ENCODE results near the gene TCERG1L.
"Not testable (repeated sequence)": the region's sequence is repeated elsewhere in the genome, so short reads cannot be mapped to it uniquely, and the experiment has no call there.

The TCERG1L gene

GRCh38 chr10:131242007-131242406 lies 69.5 kb downstream of the TCERG1L start:
- no peak overlapping the region for H3K4me3 ChIP-seq (ENCODE audit: low read length)
- TF ChIP-seq ZNF274 (IDR thresholded peaks at IDR 0.05; ENCODE audit: low read depth, low read length), result no peak

- TF ChIP-seq ZNF274 (IDR thresholded peaks at IDR 0.05; ENCODE audit: low read depth, low read length), result no peak
- no peak overlapping the region for H3K4me3 ChIP-seq (ENCODE audit: low read length)
Measured at GRCh38 chr10:131240691-131241090, 70.8 kb downstream of the TCERG1L start.

- no peak for TF ChIP-seq ZNF274 (IDR thresholded peaks at IDR 0.05; ENCODE audit: low read depth, low read length)
Measured at GRCh38 chr10:131239926-131240325, 71.6 kb downstream of the TCERG1L start.

GRCh38 chr10:131239450-131239849 lies 72.1 kb downstream of the TCERG1L start:
- TF ChIP-seq ZNF274 (IDR thresholded peaks at IDR 0.05; ENCODE audit: low read depth, low read length), result no peak
- H3K4me3 ChIP-seq (ENCODE audit: low read length), result no peak overlapping the region

More at GRCh38 chr10:131239926-131240325, 71.6 kb downstream of the TCERG1L start:
- H3K4me3 ChIP-seq (ENCODE audit: low read length), result no peak overlapping the region

DNA sequence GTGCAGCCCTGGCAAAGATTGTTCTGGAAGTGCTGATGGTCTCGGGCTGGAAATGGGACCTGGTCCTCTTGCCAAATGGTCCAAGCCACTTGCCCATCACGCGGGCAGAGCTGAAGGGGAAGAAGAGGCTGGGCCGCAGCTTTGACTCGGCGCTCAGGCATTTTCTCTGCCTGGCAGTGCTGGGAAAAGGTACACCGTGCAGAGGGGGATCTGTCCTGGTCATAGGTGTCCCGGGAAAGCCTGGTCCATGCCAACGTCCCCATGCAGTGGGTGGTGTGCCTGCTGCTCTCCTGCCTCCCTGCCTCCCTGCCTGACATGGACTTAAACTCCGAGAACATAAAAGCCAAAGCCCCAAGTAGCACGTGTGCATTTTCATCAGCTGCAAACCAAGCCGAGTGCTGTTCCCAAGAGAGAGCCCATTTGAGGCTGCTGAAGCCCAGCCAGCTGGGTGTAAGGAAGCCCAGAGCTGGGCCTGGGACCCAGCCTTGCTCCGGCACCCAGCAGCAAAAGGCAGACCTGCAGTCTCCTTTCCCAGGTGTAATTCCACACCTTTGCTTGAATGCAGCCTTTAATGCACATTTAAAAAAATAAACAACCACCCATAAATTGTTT lies 72.7 kb downstream of the TCERG1L start:
- no peak overlapping the region for H3K4me3 ChIP-seq (ENCODE audit: low read length)

GRCh38 chr10:131237991-131238651 lies 73.4 kb downstream of the TCERG1L start:
- TF ChIP-seq ZNF274 (IDR thresholded peaks at IDR 0.05; ENCODE audit: low read depth, low read length), result no peak

More for the DNA sequence above, 72.7 kb downstream of the TCERG1L start:
- TF ChIP-seq ZNF274 (IDR thresholded peaks at IDR 0.05; ENCODE audit: low read depth, low read length), result no peak

DNA sequence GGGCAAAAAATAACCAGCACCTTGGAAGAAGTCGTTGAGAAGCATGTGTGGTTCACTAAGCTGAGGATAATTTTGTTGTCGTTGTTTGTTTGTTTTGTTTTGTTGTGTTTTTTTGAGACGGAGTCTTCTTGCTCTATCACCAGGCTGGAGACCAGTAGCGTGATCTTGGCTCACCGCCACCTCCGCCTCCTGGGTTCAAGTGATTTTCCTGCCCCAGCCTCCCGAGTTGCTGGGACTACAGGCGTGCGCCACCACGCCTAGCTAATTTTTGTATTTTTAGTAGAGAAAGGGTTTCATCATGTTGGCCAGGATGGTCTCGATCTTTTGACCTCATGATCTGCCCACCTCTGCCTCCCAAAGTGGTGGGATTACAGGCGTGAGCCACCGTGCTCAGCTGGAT lies 76.9 kb downstream of the TCERG1L start:
- H3K4me3 ChIP-seq (ENCODE audit: low read length), result not testable (repeated sequence)

More at GRCh38 chr10:131237991-131238651, 73.4 kb downstream of the TCERG1L start:
- no peak overlapping the region for H3K4me3 ChIP-seq (ENCODE audit: low read length)

DNA sequence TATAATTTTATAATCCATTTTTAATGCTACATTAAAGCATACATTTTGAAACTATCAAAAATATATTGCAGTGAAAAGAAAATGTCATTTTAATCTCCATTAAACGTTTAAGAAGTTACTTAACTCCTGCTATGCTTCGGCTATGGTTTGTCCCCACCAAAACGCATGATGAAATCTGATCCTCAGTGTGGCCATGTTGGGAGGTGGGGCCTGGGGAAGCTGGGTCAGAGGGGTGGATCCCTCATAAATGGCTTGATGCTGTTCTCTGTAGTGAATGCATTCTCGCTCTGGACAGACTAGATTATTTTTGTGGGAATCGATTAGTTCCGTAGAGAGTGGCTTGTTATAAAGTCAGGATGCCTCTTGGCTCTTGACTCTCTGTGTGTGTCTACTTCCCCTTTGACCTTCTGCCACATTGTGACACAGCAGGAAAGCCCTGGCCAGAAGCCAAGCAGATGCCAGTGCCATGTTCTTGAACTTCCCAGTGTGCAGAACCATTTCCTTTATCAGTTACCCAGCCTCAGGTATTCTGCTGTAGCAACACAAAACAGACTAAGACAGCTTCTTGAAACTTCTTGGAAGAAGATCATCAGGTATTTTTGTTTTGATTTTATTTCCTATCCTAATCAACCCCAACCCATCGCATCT lies 77.8 kb downstream of the TCERG1L start:
- H3K4me3 ChIP-seq (ENCODE audit: low read length), result no peak overlapping the region

GRCh38 chr10:131231965-131232541 lies 79.5 kb downstream of the TCERG1L start:
- no peak for TF ChIP-seq ZNF274 (IDR thresholded peaks at IDR 0.05; ENCODE audit: low read depth, low read length)
- no peak overlapping the region for H3K4me3 ChIP-seq (ENCODE audit: low read length)

More for the DNA sequence above, 77.8 kb downstream of the TCERG1L start:
- no peak for TF ChIP-seq ZNF274 (IDR thresholded peaks at IDR 0.05; ENCODE audit: low read depth, low read length)

DNA sequence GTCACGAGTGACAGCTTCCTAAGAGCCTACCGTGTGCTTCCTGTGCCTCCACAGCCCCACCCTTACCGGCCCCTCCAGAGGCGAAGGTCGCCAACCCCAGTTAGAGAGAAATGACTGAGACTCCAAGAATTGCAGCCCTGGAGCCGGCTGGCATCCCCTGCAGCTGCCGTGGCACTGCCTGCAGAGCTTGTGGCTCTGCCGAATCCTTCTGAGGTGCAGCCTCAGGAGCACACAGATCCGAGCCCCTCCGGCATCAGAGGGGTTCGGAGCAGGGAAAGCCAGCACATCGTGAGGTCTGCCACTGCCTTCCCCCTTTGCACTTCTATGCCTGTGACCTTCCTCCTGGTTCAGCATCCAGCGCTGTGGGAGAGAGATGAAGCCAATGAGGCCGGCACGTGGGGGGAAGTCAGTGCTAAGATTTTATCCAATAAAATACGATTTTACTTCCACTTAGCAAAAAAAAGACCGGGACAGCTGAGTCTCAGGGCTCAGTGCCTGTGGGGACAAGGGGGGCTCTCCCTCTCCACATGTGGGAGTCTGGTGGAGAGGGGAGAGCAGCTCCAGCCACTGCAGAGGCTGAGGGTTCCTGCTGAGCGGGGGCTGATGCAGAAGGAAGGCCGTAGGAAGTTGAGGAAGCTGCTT lies 80.1 kb downstream of the TCERG1L start:
- TF ChIP-seq ZNF274 (IDR thresholded peaks at IDR 0.05; ENCODE audit: low read depth, low read length), result no peak
- no peak overlapping the region for H3K4me3 ChIP-seq (ENCODE audit: low read length)

DNA sequence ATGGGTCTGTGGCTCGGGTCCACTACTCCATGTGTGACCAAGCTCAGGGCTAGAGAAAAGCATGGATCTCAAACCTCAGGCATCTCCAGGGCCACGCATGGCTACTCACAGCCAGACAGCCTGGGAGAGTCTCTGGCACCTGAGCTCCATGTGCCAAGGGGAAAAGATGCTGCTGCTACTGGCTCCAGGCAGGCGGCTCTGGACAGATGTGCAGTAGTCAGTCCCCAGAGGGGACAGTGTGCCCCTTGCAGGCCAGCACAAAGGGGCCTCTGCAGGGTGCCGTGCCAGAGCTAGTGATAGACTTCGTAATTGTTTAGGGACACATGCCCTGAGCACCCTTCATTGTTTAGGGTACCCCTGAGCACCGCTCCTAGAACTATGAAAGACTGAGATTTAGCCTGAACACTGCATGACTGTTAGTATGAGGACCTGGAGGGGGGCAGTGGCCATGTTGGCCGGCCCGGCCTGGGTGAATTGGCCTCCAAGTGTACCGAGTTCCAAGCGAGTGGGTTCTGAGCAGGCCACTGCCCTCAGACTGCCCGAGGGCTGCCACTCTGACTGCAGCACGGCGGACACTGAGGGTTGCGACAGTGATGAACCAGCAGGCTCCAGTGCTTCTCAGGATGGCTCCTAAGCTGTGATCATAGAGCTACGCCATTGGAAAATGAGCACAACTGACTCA lies 80.7 kb downstream of the TCERG1L start:
- TF ChIP-seq ZNF274 (IDR thresholded peaks at IDR 0.05; ENCODE audit: low read depth, low read length), result no peak
- H3K4me3 ChIP-seq (ENCODE audit: low read length), result no peak overlapping the region

- no peak for TF ChIP-seq ZNF274 (IDR thresholded peaks at IDR 0.05; ENCODE audit: low read depth, low read length)
- H3K4me3 ChIP-seq (ENCODE audit: low read length), result no peak overlapping the region
Measured at GRCh38 chr10:131230166-131230565, 81.4 kb downstream of the TCERG1L start.

DNA sequence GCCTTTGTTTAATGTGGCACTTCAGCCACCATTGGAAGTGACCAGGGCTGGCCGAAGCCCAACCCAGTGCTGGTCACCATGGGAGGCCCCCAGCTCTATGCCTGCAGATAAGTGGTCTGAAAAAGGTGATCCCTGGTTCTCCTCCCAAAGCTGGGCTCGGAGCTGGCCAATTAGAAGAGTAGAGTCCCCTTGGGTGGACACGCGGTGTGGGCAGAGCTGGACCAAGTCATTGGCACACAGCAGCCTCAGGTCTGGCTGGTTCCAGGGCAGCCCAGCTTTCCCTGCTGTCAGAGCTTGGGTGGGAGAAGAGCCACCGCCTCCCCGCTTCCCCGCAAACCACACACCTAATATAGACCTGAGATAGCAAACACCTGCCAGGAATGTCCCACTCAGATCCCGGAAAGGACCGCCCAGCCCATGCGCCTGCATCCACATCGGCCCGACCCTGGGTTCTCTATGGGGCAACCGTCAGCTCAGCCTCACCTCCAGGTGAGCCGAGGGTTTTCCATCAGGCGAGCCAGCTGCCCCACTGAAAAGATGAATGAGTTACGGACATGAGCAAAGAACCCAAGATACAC lies 84.3 kb downstream of the TCERG1L start:
- no peak overlapping the region for H3K4me3 ChIP-seq (ENCODE audit: low read length)
- TF ChIP-seq ZNF274 (IDR thresholded peaks at IDR 0.05; ENCODE audit: low read depth, low read length), result no peak

All from GM08714 (cell line).